Osteocyte (in vitro differentiated cells): ENCODE data around the gene OMD. TPM values are rescaled to one million over a fixed set of nuclear protein-coding genes. Genes with fewer than 3 reads are reported as not detected.

Experiments used
- DNase-seq: peaks from one replicate; pipeline ENCODE4 v3.0.0; 2021; ENCODE audit warnings: mixed read lengths; ENCODE audit not compliant: unreplicated experiment; ENCODE audit errors: extremely low spot score
- H3K27ac Mint-ChIP-seq: one replicate; pipeline ENCODE4 v1.8.0; 2021; ENCODE audit warnings: mild to moderate bottlenecking, mixed read lengths; ENCODE audit not compliant: unreplicated experiment
- H3K27me3 Mint-ChIP-seq: one replicate; pipeline ENCODE4 v1.8.0; 2021; ENCODE audit warnings: mixed read lengths; ENCODE audit not compliant: unreplicated experiment
- H3K36me3 Mint-ChIP-seq: one replicate; pipeline ENCODE4 v1.8.0; 2021; ENCODE audit warnings: mixed read lengths; ENCODE audit not compliant: unreplicated experiment
- H3K4me1 Mint-ChIP-seq: one replicate; pipeline ENCODE4 v1.8.0; 2021; ENCODE audit warnings: mixed read lengths; ENCODE audit not compliant: unreplicated experiment
- H3K4me3 Mint-ChIP-seq: one replicate; pipeline ENCODE4 v1.8.0; 2021; ENCODE audit warnings: mild to moderate bottlenecking, moderate library complexity, mixed read lengths; ENCODE audit not compliant: unreplicated experiment
- H3K9me3 Mint-ChIP-seq: one replicate; pipeline ENCODE4 v1.8.0; 2021; ENCODE audit warnings: mixed read lengths; ENCODE audit not compliant: unreplicated experiment
- total RNA-seq: library from RNA; stranded (reverse); gene quantifications from 2 replicates; pipeline ENCODE4 v1.2.1, GENCODE V29; 2021
- TF ChIP-seq, protein P1 (sequence below): fragments of 200-600 bp; sonication (generic); IDR thresholded peaks from 2 replicates; pipeline ENCODE4 v1.5.0; 2021; ENCODE audit warnings: antibody characterized with exemption, mild to moderate bottlenecking, moderate library complexity

OMD gene
- total RNA-seq, 1 donor from 2014 or later = 31.1 TPM

- peaks cover 7% of the 10 kb centered on the region for H3K9me3 Mint-ChIP-seq
- TF ChIP-seq, protein P1, sequence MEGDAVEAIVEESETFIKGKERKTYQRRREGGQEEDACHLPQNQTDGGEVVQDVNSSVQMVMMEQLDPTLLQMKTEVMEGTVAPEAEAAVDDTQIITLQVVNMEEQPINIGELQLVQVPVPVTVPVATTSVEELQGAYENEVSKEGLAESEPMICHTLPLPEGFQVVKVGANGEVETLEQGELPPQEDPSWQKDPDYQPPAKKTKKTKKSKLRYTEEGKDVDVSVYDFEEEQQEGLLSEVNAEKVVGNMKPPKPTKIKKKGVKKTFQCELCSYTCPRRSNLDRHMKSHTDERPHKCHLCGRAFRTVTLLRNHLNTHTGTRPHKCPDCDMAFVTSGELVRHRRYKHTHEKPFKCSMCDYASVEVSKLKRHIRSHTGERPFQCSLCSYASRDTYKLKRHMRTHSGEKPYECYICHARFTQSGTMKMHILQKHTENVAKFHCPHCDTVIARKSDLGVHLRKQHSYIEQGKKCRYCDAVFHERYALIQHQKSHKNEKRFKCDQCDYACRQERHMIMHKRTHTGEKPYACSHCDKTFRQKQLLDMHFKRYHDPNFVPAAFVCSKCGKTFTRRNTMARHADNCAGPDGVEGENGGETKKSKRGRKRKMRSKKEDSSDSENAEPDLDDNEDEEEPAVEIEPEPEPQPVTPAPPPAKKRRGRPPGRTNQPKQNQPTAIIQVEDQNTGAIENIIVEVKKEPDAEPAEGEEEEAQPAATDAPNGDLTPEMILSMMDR = no peak
- no peak overlapping the region for H3K4me3 Mint-ChIP-seq
- DNase-seq = no peak
- H3K36me3 Mint-ChIP-seq = peaks cover 15% of the 10 kb centered on the region
- no peak overlapping the region for H3K27ac Mint-ChIP-seq
- peaks cover 38% of the 10 kb centered on the region for H3K4me1 Mint-ChIP-seq
- no peaks in the 10 kb centered on the region for H3K27me3 Mint-ChIP-seq
Measured at GRCh38 chr9:92380603-92381002, 43.7 kb downstream of the OMD start.

DNA sequence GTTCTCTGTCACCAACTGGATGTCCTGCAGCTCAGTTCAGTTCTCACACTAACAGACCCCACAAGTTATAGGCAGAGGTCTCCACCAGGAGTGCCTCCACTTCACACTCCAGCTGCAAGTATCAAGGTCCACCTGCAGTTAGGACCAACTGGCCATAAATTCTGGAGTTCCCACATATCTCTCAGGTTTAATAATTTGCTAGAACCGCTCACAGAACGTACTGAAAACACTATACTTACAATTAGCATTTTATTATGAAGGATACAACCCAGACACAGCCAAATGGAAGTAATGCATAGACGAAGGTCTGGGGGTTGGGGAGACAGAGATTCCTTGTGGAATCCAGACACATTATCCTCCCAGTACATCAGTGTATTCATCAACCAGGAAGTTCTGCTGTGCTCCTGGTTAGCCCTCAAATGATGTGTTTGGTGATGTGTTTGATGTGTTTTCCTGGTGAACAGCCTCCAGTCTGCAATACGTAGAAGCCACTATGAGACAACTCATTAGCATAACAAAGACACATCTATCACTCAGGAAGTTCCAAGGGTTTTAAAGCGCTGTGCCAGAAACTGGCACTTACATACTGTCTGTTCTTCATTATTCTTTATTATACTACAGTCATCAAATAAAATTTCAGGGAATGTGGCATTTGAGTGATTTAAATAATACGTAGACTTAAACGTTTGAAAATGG is 45.3 kb downstream of the OMD start:
- Mint-ChIP-seq H3K27me3 (no peaks in the 10 kb centered on the region), H3K36me3 (peaks cover 24% of the 10 kb centered on the region), H3K4me3 (no peak overlapping the region), H3K9me3 (peaks cover 17% of the 10 kb centered on the region), H3K27ac (peak overlapping the region; percentile 20), H3K4me1 (peaks cover 30% of the 10 kb centered on the region)
- TF ChIP-seq, protein P1 = no peak
- no peak for DNase-seq

- Mint-ChIP-seq H3K27ac (peak overlapping the region; percentile 45), H3K4me3 (no peak overlapping the region), H3K4me1 (peaks cover 25% of the 10 kb centered on the region), H3K36me3 (peaks cover 24% of the 10 kb centered on the region), H3K27me3 (no peaks in the 10 kb centered on the region), H3K9me3 (peaks cover 17% of the 10 kb centered on the region)
- TF ChIP-seq, protein P1 = no peak
- no peak for DNase-seq
Measured at GRCh38 chr9:92377876-92378275, 46.4 kb downstream of the OMD start.

DNA sequence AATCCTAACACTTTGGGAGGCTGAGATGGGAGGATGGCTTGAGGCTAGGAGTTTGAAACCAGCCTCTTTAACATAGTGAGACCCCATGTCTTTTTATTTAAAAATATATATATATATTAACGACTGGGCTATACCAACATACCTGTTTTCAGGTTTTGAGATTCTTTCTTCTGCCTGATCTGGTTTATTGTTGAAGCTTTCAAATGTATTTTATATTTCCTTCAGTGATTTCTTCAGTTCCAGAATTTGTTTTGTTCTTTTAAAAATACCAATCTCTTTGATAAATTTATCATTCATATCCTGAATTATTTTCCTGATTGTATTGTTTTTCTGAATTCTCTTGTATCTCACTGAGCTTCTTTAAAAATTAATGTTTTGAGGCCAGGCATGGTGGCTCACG is 51.1 kb downstream of the OMD start:
- Mint-ChIP-seq H3K36me3 (peaks cover 24% of the 10 kb centered on the region), H3K27me3 (no peaks in the 10 kb centered on the region), H3K9me3 (peaks cover 28% of the 10 kb centered on the region), H3K4me1 (peaks cover 18% of the 10 kb centered on the region), H3K27ac (no peak overlapping the region), H3K4me3 (no peak overlapping the region)
- TF ChIP-seq, protein P1 = no peak
- DNase-seq = no peak

DNA sequence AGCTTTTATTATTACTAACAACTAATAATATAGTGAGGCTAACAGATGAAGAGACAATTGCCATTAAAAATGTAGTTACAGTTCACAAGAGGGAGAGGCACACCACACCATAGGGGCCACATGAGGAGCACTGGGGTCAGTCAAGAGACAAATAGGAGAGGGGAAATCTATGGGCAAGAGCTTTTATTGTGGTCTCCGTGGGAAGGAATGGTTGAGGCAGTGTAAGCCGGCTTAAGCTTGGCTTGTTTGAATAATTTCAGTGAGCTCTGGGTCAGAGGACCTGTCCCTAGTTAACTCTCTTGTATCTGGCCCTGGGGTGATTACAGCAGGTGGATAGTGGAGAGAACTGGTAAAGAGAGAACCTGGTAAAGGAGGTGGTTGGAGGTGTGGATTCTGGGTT is 55.2 kb downstream of the OMD start:
- Mint-ChIP-seq H3K27me3 (no peaks in the 10 kb centered on the region), H3K27ac (no peak overlapping the region), H3K4me3 (no peak overlapping the region), H3K36me3 (peaks cover 20% of the 10 kb centered on the region), H3K4me1 (no peaks in the 10 kb centered on the region), H3K9me3 (peaks cover 12% of the 10 kb centered on the region)
- TF ChIP-seq, protein P1 = no peak
- no peak for DNase-seq

Other genes with a start within 250 kb of the OMD start
- gene IARS1, start 130.8 kb downstream of the OMD start, total RNA-seq = 212 and 231 TPM in 2 replicates
- gene NOL8, start 99.1 kb downstream of the OMD start, total RNA-seq = 36.8 and 37.2 TPM in 2 replicates
- 11.6 and 13.1 TPM in 2 replicates for gene CENPP, start 98.5 kb downstream of the OMD start, total RNA-seq
- 3.9 and 5.5 TPM in 2 replicates for gene OGN, start 19.9 kb downstream of the OMD start, total RNA-seq
- 116 and 129 TPM in 2 replicates for gene ASPN, start 58.0 kb upstream of the OMD start, total RNA-seq
- gene ECM2, start 111.5 kb upstream of the OMD start, total RNA-seq = 53.3 and 56.0 TPM in 2 replicates
- gene IPPK, start 245.7 kb upstream of the OMD start, total RNA-seq = 6.4 and 7.4 TPM in 2 replicates